ENCODE results near the gene ITGB1. TPM values are rescaled to one million over a fixed set of nuclear protein-coding genes. Genes with fewer than 3 reads are reported as not detected.
A peak's percentile ranks its signal among the peaks of the same experiment; 100 is the strongest.
"Not testable (repeated sequence)": the region's sequence is repeated elsewhere in the genome, so short reads cannot be mapped to it uniquely, and the experiment has no call there.

ITGB1 gene
- 100 to 1,000 TPM; 101 to 119 TPM for total RNA-seq

DNA sequence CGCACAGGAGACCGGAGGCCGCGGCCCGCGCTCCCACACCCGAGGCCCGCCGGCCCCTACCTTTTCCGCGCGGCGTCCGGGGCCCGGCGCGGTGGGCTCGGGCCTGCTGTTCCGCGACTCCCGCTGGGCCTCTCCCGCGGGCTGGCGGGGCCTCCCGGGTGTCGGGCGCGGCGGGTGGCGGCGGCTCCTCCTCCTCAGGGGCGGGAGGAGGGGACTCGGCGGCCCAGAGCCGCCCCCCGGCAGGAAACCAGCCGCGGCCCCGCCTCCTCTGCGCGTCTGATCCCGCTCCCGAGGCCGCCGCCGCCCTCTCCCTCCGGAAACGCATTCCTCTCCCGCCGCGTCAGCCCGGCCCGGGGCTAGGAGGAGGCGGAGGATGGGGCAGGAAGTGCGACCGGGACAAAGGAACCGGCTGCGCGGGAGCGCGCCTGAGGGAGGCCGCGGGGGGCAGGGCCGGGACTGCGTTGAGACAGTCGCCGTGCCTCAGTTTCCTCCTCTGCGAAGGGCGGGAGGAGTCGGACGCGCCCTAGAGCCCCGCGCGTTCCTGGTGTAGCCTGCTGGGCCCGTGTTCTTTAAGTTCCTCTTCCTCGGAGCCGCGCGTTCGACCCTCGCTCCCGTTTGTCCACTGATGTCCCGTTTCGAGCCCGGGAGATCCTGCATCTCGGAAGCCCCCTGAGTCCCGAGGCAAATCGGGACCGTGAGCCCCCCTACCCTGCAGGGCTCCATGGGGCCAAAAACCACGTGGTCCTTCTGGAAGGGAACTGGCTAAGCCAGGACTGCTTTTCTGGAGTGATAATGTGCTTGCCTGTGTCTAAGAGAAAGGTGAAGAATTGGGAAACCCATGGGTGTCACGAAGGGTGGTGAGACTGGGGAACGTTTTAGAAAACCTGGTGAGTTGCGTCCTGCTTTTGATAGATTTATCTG, at the start of gene ITGB1:
Gene ITGB1, minus strand, starts transcription at position 146 of the 921 bp plus-strand sequence. CDS start 22,672 bp downstream, outside the sequence.
- peak; percentile 94 for DNase-seq (ENCODE audit: low spot score)
- peak within 1 kb of the TSS; percentile 96 for H3K27ac Mint-ChIP-seq
- no peaks in the 10 kb centered on the region for H3K9me3 Mint-ChIP-seq
- ATAC-seq: peak; percentile 94 to 96
- no peaks in the 10 kb centered on the region for H3K27me3 Mint-ChIP-seq
- H3K4me3 Mint-ChIP-seq: peak within 1 kb of the TSS; percentile 90
- peaks cover 40 to 51% of the 10 kb centered on the region in 2 donors for H3K4me1 Mint-ChIP-seq (ENCODE audit: low read depth in 2 of 2)
- no peaks in the 10 kb centered on the region for H3K36me3 Mint-ChIP-seq

- Mint-ChIP-seq H3K27ac (peak overlapping the region in 1 of 2 donors; percentile 46), H3K36me3 (no peaks in the 10 kb centered on the region), H3K4me1 (ENCODE audit: low read depth in 2 of 2) (peaks cover 35 to 41% of the 10 kb centered on the region in 2 donors), H3K4me3 (no peak overlapping the region), H3K27me3 (no peaks in the 10 kb centered on the region), H3K9me3 (no peaks in the 10 kb centered on the region)
- DNase-seq (ENCODE audit: low spot score) (no peak), ATAC-seq (no peak)
Measured at GRCh38 chr10:33006342-33006887, 48.4 kb upstream of the ITGB1 start.

GRCh38 chr10:33005322-33006301, 47.6 kb upstream of the ITGB1 start:
- Mint-ChIP-seq H3K4me1 (ENCODE audit: low read depth in 2 of 2) (peaks cover 32 to 38% of the 10 kb centered on the region in 2 donors), H3K4me3 (peak overlapping the region; percentile 78), H3K27me3 (no peaks in the 10 kb centered on the region), H3K9me3 (no peaks in the 10 kb centered on the region), H3K36me3 (no peaks in the 10 kb centered on the region), H3K27ac (peak overlapping the region; percentile 46 to 70)
- ATAC-seq: peak; percentile 90
- peak; percentile 64 for DNase-seq (ENCODE audit: low spot score)

DNA sequence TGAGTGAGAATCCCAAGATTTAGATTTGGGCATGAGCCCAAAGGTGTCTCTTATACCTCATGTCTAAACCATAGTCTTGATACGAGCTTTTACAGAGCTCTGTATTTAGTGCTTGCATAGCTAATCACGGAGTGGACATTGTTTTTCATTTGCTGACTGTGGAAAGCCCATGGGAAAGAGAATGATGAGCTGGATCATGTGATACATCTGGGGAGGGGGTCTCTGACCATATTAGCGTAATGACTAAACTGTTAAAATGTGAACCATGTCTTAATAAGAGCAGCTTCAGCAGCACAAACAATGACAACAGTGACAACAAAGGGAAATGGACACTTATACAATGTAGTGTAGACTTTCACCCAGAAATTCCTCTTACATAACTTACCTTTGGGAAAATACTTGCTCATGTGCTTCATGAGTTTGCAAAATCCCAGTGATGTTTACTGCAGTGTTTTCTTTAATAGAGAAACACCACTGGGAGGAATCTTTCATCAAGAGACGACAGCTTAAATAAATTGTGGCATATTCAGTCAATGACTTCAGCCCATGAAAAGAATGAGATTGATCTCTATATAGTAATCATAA, 44.0 kb upstream of the ITGB1 start:
- DNase-seq (ENCODE audit: low spot score) (no peak), ATAC-seq (no peak)
- H3K9me3 Mint-ChIP-seq: no peaks in the 10 kb centered on the region
- no peaks in the 10 kb centered on the region for H3K27me3 Mint-ChIP-seq
- H3K36me3 Mint-ChIP-seq: peaks cover 13% of the 10 kb centered on the region
- H3K4me1 Mint-ChIP-seq (ENCODE audit: low read depth in 2 of 2): peaks cover 10 to 14% of the 10 kb centered on the region in 2 donors
- H3K27ac Mint-ChIP-seq: no peak overlapping the region
- no peak overlapping the region for H3K4me3 Mint-ChIP-seq

GRCh38 chr10:32998060-32998581, 40.1 kb upstream of the ITGB1 start:
- not testable (repeated sequence) for ATAC-seq, H3K4me3 Mint-ChIP-seq

DNA sequence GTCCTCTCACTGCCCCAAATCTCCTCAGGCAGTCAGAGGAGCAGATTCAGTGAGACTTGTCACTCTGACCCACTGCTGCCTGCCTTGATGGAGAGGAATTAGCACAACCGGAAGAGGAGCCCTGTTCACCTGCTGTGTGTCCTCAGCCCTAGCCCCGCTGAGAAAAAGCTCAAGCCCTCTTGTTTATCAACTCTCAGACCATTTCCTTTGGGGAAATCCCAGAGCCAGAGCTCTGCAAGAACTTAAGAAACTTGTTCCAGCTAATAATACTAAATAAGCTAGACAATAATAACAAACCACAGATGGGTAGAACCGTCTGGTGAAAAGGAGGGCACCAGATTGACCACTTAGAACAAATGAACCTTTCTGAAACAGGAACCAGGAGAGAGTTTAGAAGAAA, 37.7 kb upstream of the ITGB1 start:
- Mint-ChIP-seq H3K4me3 (peak overlapping the region; percentile 50), H3K4me1 (ENCODE audit: low read depth in 2 of 2) (peaks cover 15 to 17% of the 10 kb centered on the region in 2 donors), H3K27ac (peak overlapping the region; percentile 30 to 46), H3K9me3 (no peaks in the 10 kb centered on the region), H3K36me3 (peaks cover 17% of the 10 kb centered on the region), H3K27me3 (no peaks in the 10 kb centered on the region)
- no peak for DNase-seq (ENCODE audit: low spot score)
- peak; percentile 59 to 67 for ATAC-seq

More at GRCh38 chr10:32998060-32998581, 40.1 kb upstream of the ITGB1 start:
- Mint-ChIP-seq H3K4me1 (ENCODE audit: low read depth in 2 of 2) (peaks cover 15 to 17% of the 10 kb centered on the region in 2 donors), H3K36me3 (peaks cover 17% of the 10 kb centered on the region)
- not testable (repeated sequence) for H3K9me3 Mint-ChIP-seq; DNase-seq (ENCODE audit: low spot score); H3K27ac Mint-ChIP-seq; H3K27me3 Mint-ChIP-seq

- no peaks in the 10 kb centered on the region for H3K9me3 Mint-ChIP-seq
- DNase-seq (ENCODE audit: low spot score): no peak
- ATAC-seq: no peak
- H3K36me3 Mint-ChIP-seq: peaks cover 15% of the 10 kb centered on the region
- peak overlapping the region; percentile 50 for H3K4me3 Mint-ChIP-seq
- no peaks in the 10 kb centered on the region for H3K27me3 Mint-ChIP-seq
- H3K4me1 Mint-ChIP-seq (ENCODE audit: low read depth in 2 of 2): peaks cover 15 to 17% of the 10 kb centered on the region in 2 donors
- peak overlapping the region; percentile 30 to 46 for H3K27ac Mint-ChIP-seq
Measured at GRCh38 chr10:32995066-32995622, 37.1 kb upstream of the ITGB1 start.

DNA sequence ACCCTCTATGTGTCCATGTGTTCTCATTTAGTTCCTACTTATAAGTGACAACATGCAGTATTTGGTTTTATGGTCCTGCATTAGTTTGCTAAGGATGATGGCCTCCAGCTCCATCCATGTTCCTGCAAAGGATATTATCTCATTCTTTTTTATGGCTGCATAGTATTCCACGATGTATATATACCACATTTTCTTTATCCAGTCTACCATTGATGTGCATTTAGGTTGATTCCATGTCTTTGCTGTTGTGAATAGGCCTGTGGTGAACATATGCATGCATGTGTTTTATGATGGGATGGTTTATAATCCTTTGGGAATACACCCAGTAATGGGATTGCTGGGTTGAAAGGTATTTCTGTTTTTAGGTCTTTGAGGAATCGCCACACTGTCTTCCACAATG, 36.6 kb upstream of the ITGB1 start:
- not testable (repeated sequence) for DNase-seq (ENCODE audit: low spot score); H3K27me3 Mint-ChIP-seq; H3K4me3 Mint-ChIP-seq; H3K9me3 Mint-ChIP-seq; ATAC-seq
- Mint-ChIP-seq H3K27ac (peak overlapping the region in 1 of 2 donors; percentile 46), H3K4me1 (ENCODE audit: low read depth in 2 of 2) (peaks cover 15 to 21% of the 10 kb centered on the region in 2 donors), H3K36me3 (peaks cover 10% of the 10 kb centered on the region)

DNA sequence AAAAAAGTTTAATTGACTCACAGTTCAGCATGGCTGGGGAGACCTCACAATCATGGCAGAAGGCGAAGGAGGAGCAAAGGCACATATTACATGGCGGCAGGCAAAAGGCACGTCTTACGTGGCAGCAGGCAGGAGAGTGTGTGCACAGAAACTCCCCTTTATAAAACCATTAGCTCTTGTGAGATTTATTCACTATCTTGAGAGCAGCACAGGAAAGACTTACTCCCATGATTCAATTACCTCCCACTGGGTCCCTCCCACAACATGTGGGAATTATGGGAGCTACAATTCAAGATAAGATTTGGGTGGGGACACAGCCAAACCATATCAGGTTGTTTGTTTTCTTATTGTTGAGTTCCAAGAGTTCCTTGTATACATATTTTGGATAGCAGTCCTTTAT, 34.3 kb upstream of the ITGB1 start:
- not testable (repeated sequence) for H3K27ac Mint-ChIP-seq; H3K27me3 Mint-ChIP-seq; ATAC-seq; H3K9me3 Mint-ChIP-seq; DNase-seq (ENCODE audit: low spot score); H3K4me3 Mint-ChIP-seq; H3K36me3 Mint-ChIP-seq
- peaks cover 15 to 21% of the 10 kb centered on the region in 2 donors for H3K4me1 Mint-ChIP-seq (ENCODE audit: low read depth in 2 of 2)

DNA sequence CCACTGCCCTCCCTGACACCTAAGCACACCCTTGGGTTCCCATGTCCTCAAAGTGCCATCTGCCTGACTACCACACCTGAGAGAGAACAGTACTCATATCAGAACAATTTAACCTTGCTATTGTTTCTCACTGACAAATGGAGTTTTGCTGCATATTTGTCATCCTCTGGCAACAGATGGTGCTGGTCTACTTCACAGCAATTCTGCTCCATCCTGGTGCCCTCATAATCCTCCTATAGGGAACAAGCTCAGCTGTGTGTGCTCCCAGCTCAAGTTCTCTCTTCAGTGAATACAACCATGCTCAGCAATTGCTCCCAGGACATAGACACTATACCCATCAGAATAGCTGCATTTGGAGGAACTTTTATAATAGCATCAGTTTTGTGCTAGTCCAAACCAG, 32.8 kb upstream of the ITGB1 start:
- H3K9me3 Mint-ChIP-seq: no peaks in the 10 kb centered on the region
- H3K27ac Mint-ChIP-seq: no peak overlapping the region
- no peak overlapping the region for H3K4me3 Mint-ChIP-seq
- peaks cover 4% of the 10 kb centered on the region for H3K36me3 Mint-ChIP-seq
- ATAC-seq: no peak
- H3K4me1 Mint-ChIP-seq (ENCODE audit: low read depth in 2 of 2): peaks cover 9 to 15% of the 10 kb centered on the region in 2 donors
- DNase-seq (ENCODE audit: low spot score): no peak
- H3K27me3 Mint-ChIP-seq: no peaks in the 10 kb centered on the region

DNA sequence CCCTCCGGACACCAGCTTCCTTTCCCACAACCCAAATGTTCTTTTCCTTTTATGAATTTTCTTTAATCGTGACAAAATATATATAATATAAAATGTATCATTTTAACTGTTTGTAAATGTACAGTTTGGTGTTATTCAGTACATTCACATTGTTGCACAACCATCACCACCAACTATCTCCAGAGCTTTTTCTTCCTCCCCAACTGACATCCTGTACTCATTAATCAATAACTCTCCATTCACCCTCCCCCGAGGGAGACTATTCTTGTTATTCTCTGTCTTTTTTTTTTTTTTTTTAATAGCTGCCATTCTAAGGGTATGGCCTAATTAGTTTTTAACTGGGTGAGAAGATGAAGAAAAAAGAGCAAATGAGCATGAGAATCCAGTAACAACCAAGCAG, 30.6 kb upstream of the ITGB1 start:
- H3K27ac Mint-ChIP-seq: no peak overlapping the region
- peaks cover 13 to 14% of the 10 kb centered on the region in 2 donors for H3K4me1 Mint-ChIP-seq (ENCODE audit: low read depth in 2 of 2)
- H3K36me3 Mint-ChIP-seq: no peaks in the 10 kb centered on the region
- H3K9me3 Mint-ChIP-seq: no peaks in the 10 kb centered on the region
- no peak for DNase-seq (ENCODE audit: low spot score)
- ATAC-seq: no peak
- H3K4me3 Mint-ChIP-seq: no peak overlapping the region
- H3K27me3 Mint-ChIP-seq: no peaks in the 10 kb centered on the region

- no peak overlapping the region for H3K27ac Mint-ChIP-seq
- H3K4me1 Mint-ChIP-seq (ENCODE audit: low read depth in 2 of 2): peaks cover 24 to 29% of the 10 kb centered on the region in 2 donors
- no peaks in the 10 kb centered on the region for H3K27me3 Mint-ChIP-seq
- ATAC-seq (no peak), DNase-seq (ENCODE audit: low spot score) (no peak)
- no peaks in the 10 kb centered on the region for H3K9me3 Mint-ChIP-seq
- H3K36me3 Mint-ChIP-seq: no peaks in the 10 kb centered on the region
- H3K4me3 Mint-ChIP-seq: no peak overlapping the region
Measured at GRCh38 chr10:32987172-32987571, 29.1 kb upstream of the ITGB1 start.
